IMR-90 (cell line): Measurements from ENCODE around the gene CLDN10. TPM values are rescaled to one million over a fixed set of nuclear protein-coding genes. Genes with fewer than 3 reads are reported as not detected.
A peak's percentile ranks its signal among the peaks of the same experiment; 100 is the strongest.

Experiments
- ATAC-seq: fragments of 200-7000 bp; cut with Tn5 transposase; 2 replicates; pipeline ENCODE4 v1.9.1; 2020; ENCODE audit warnings: low read depth, mild to moderate bottlenecking, moderate library complexity
- BruUV-seq: library from RNA; stranded (reverse); fragments of 400-500 nt; replicated peaks from 2 replicates; lab custom pipeline; 2021; lab: Mats Ljungman, UMichigan
- CTCF ChIA-PET: fragments of 300-600 bp; formaldehyde crosslinking; extraction: SDS; loops from one replicate; lab custom pipeline; 2021; ENCODE audit warnings: antibody characterized with exemption; lab: Yijun Ruan, JAX
- POLR2A ChIA-PET: fragments of 300-600 bp; sonication (Branson Sonifier 250); formaldehyde crosslinking; loops from one replicate; lab custom pipeline; 2022; ENCODE audit warnings: antibody characterized with exemption; ENCODE audit not compliant: unreplicated experiment; lab: Charles Lee
- DNase-seq: peaks from one replicate; pipeline ENCODE4 v3.0.0; 2013
- H2AFZ ChIP-seq: replicated peaks from 2 replicates; pipeline ENCODE3; 2013; ENCODE audit warnings: low read length, mild to moderate bottlenecking; ENCODE audit not compliant: poor library complexity
- H2AK5ac ChIP-seq: 2 replicates; pipeline ENCODE4 v1.6.1; 2013; ENCODE audit warnings: low read depth, low read length, inconsistent platforms
- H2AK9ac ChIP-seq: replicated peaks from 2 replicates; pipeline ENCODE3; 2013; ENCODE audit warnings: mild to moderate bottlenecking, low read depth, low read length, moderate library complexity; ENCODE audit not compliant: poor library complexity
- H2BK120ac ChIP-seq: 2 replicates; pipeline ENCODE4 v1.6.1; 2013; ENCODE audit warnings: low read depth, low read length, inconsistent platforms
- H2BK15ac ChIP-seq: 3 replicates; pipeline ENCODE4 v1.6.1; 2013; ENCODE audit warnings: low read depth, low read length, inconsistent platforms
- H2BK20ac ChIP-seq: 2 replicates; pipeline ENCODE4 v1.6.1; 2013; ENCODE audit warnings: low read depth, mild to moderate bottlenecking, inconsistent platforms, low read length, moderate library complexity
- H2BK5ac ChIP-seq: 2 replicates; pipeline ENCODE4 v1.6.1; 2013; ENCODE audit warnings: mild to moderate bottlenecking, low read depth, low read length, inconsistent platforms; ENCODE audit not compliant: poor library complexity, severe bottlenecking
- H3K14ac ChIP-seq: replicated peaks from 2 replicates; pipeline ENCODE4 v1.6.1; 2013; ENCODE audit warnings: low read depth, low read length, inconsistent platforms
- H3K18ac ChIP-seq: 2 replicates; pipeline ENCODE4 v1.6.1; 2013; ENCODE audit warnings: low read depth, low read length, control low read depth
- H3K23ac ChIP-seq: 2 replicates; pipeline ENCODE4 v1.6.1; 2013; ENCODE audit warnings: low read depth, low read length, inconsistent platforms
- H3K27ac ChIP-seq: 2 replicates; pipeline ENCODE4 v1.5.1; 2013; ENCODE audit warnings: mild to moderate bottlenecking, control low read depth, low read length; ENCODE audit not compliant: insufficient read depth
- H3K27me3 ChIP-seq: 2 replicates; pipeline ENCODE4 v1.6.1; 2013; ENCODE audit warnings: low read length; ENCODE audit not compliant: control insufficient read depth, insufficient read depth
- H3K36me3 ChIP-seq: 2 replicates; pipeline ENCODE4 v1.6.1; 2013; ENCODE audit warnings: low read length, mixed read lengths; ENCODE audit not compliant: control insufficient read depth, insufficient read depth
- H3K4ac ChIP-seq: 2 replicates; pipeline ENCODE4 v1.6.1; 2013; ENCODE audit warnings: low read depth, low read length, inconsistent platforms
- H3K4me1 ChIP-seq: 2 replicates; pipeline ENCODE4 v1.6.1; 2013; ENCODE audit warnings: low read length, mixed read lengths; ENCODE audit not compliant: control insufficient read depth, insufficient read depth
- H3K4me2 ChIP-seq: 2 replicates; pipeline ENCODE4 v1.6.1; 2013; ENCODE audit warnings: low read depth, mild to moderate bottlenecking, control low read depth, low read length, moderate library complexity
- H3K4me3 ChIP-seq: 2 replicates; pipeline ENCODE4 v1.5.1; 2013; ENCODE audit warnings: low read depth, mild to moderate bottlenecking, control low read depth, low read length, moderate library complexity; ENCODE audit not compliant: insufficient read depth
- H3K56ac ChIP-seq: 2 replicates; pipeline ENCODE4 v1.6.1; 2013; ENCODE audit warnings: low read length, inconsistent platforms; ENCODE audit not compliant: insufficient read depth; ENCODE audit errors: extremely low read depth
- H3K79me1 ChIP-seq, 2 experiments: 2 replicates each; pipeline ENCODE4 v1.6.1; 2013; ENCODE audit warnings: low read length in 2 of 2, inconsistent platforms in 1 of 2, low read depth in 1 of 2
- H3K9ac ChIP-seq: 2 replicates; pipeline ENCODE4 v1.6.1; 2013; ENCODE audit warnings: low read depth, low read length, control low read depth
- H3K9me1 ChIP-seq: 2 replicates; pipeline ENCODE4 v1.6.1; 2013; ENCODE audit warnings: low read length, inconsistent platforms; ENCODE audit not compliant: insufficient read depth
- H3K9me3 ChIP-seq: 2 replicates; pipeline ENCODE4 v1.6.1; 2013; ENCODE audit warnings: low read length; ENCODE audit not compliant: control insufficient read depth, insufficient read depth
- H4K20me1 ChIP-seq: 2 replicates; pipeline ENCODE4 v1.6.1; 2013; ENCODE audit warnings: low read length, inconsistent platforms; ENCODE audit not compliant: insufficient read depth
- H4K5ac ChIP-seq: 2 replicates; pipeline ENCODE4 v1.6.1; 2013; ENCODE audit warnings: mild to moderate bottlenecking, low read depth, low read length, control low read depth
- H4K8ac ChIP-seq, 2 experiments: 2 replicates each; pipeline ENCODE4 v1.6.1; 2013; ENCODE audit warnings: low read depth in 2 of 2, low read length in 2 of 2, control low read depth in 1 of 2, inconsistent platforms in 1 of 2
- H4K91ac ChIP-seq: 2 replicates; pipeline ENCODE4 v1.6.1; 2013; ENCODE audit warnings: low read depth, low read length, inconsistent platforms; ENCODE audit not compliant: insufficient read depth
- CEBPB ChIP-seq: IDR thresholded peaks from 2 replicates; pipeline ENCODE4 v1.6.1; 2012; ENCODE audit warnings: low read depth, low read length, improper control_type of control experiment
- CHD1 ChIP-seq: IDR thresholded peaks from 2 replicates; pipeline ENCODE4 v1.6.1; 2012; ENCODE audit warnings: low read depth, low read length, improper control_type of control experiment
- MAFK ChIP-seq: IDR thresholded peaks from 2 replicates; pipeline ENCODE4 v1.6.1; 2012; ENCODE audit warnings: low read depth, low read length, improper control_type of control experiment
- POLR2A ChIP-seq: IDR thresholded peaks from 2 replicates; pipeline ENCODE4 v1.6.1; 2012; ENCODE audit warnings: mild to moderate bottlenecking, low read depth, low read length
- RAD21 ChIP-seq: IDR thresholded peaks from 2 replicates; pipeline ENCODE4 v1.6.1; 2012; ENCODE audit warnings: low read length, improper control_type of control experiment
- RCOR1 ChIP-seq: IDR thresholded peaks from 2 replicates; pipeline ENCODE4 v1.6.1; 2012; ENCODE audit warnings: mild to moderate bottlenecking, low read length, improper control_type of control experiment; ENCODE audit not compliant: insufficient replicate concordance
- SMC3 ChIP-seq: fragments of 150-350 bp; IDR thresholded peaks from 2 replicates; pipeline ENCODE4 v1.6.1; 2016; ENCODE audit warnings: low read depth, mild to moderate bottlenecking, antibody characterized with exemption, low read length, moderate library complexity
- WGBS, 2 experiments: methylation state at CpG; one replicate each; pipeline versions ENCODE4 v1.1.5 to v1.1.7; 2013; ENCODE audit warnings: missing lambda C conversion rate in 2 of 2; ENCODE audit not compliant: insufficient read length in 1 of 2; ENCODE audit errors: extremely low coverage in 2 of 2; 5-methylcytosine and 5-hydroxymethylcytosine counted together
- dilution Hi-C: fragments of 300-500 bp; cut with HindIII; formaldehyde crosslinking; loops from one replicate; pipeline ENCODE4 v1.14.3; 2018; ENCODE audit warnings: low sequenced_read_pairs; ENCODE audit not compliant: unreplicated experiment
- in situ Hi-C: fragments of 300-500 bp; cut with MboI; formaldehyde crosslinking; loops from 3 replicates; pipeline ENCODE4 v1.14.3; 2019; ENCODE audit warnings: low sequenced_read_pairs, inconsistent platforms, mixed read lengths
- intact Hi-C: fragments of 100-400 bp; cut with micrococcal nuclease; formaldehyde crosslinking; loops from 2 replicates; pipeline ENCODE4 v1.10.0; 2022
- polyA plus RNA-seq, 3 experiments: library from polyadenylated mRNA; depleted of rRNA; stranded (reverse); fragments of >200 nt; gene quantifications; 2 replicates each; pipeline ENCODE4 v1.2.3, GENCODE V29; 2012; ENCODE audit warnings: low replicate concordance in 1 of 3
- total RNA-seq: library from RNA; depleted of rRNA; stranded (reverse); fragments of >200 nt; gene quantifications from 2 replicates; pipeline ENCODE4 v1.2.3, GENCODE V29; 2012
- TF ChIP-seq, protein P1 (sequence below): conservative IDR thresholded peaks from 2 replicates; pipeline ENCODE4 v1.5.1; 2012; ENCODE audit warnings: mild to moderate bottlenecking, low read depth, low read length, improper control_type of control experiment

The CLDN10 gene
- total and polyA plus RNA-seq, 2 of the 4 experiments (the other 2 are of a cell fraction): not detected

DNA sequence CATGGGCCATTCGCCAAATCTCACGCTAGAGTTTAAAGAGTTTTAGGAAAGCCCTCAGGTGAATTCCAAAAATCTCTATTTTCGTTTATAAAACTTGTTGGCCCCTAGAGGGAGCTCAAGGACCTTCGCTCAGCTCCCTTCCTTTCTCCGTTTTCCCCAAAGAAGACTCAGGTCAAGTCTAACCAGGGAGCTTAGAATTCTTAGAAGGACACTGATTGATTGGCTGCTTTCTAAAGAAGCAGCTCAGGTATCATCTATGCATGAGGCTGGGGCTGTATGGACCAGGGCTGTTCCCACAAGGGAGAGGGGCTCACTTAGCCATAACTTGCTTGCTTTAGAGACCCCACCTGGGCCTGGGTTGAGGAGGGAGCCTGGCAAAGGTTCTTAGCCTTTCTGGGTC, 71.5 kb downstream of the CLDN10 start:
- WGBS, 2 experiments: 40% methylated on average over 1 of the region's 5 CpGs; no CpG with 5 or more reads in 1 of the 2 experiments
- POLR2A ChIA-PET: no interaction called here
- H3K23ac ChIP-seq: no peak overlapping the region
- no peak overlapping the region for H3K56ac ChIP-seq
- no peak overlapping the region for H3K27ac ChIP-seq
- ATAC-seq (peak; percentile 48; the same call in 1 of the 2 replicates), DNase-seq (peak; percentile 64)
- no peak overlapping the region for H3K18ac ChIP-seq
- H3K9ac ChIP-seq: no peak overlapping the region
- no peak overlapping the region; the same call in 1 of the 2 replicates for H2AK5ac ChIP-seq
- H3K4me3 ChIP-seq: no peak overlapping the region
- no TSS peak for BruUV-seq
- dilution Hi-C loops: no loop called here
- H2BK5ac ChIP-seq: no peak overlapping the region
- peaks cover 0 to 2% of the 10 kb centered on the region in 2 experiments; a peak in 2 of 4 replicates for H3K79me1 ChIP-seq
- no peak overlapping the region for H4K5ac ChIP-seq
- TF ChIP-seq RCOR1 (no peak), CEBPB (no peak), CHD1 (no peak), MAFK (no peak), POLR2A (no peak), RAD21 (peak; percentile 83), SMC3 (peak; percentile 72)
- TF ChIP-seq, protein P1, sequence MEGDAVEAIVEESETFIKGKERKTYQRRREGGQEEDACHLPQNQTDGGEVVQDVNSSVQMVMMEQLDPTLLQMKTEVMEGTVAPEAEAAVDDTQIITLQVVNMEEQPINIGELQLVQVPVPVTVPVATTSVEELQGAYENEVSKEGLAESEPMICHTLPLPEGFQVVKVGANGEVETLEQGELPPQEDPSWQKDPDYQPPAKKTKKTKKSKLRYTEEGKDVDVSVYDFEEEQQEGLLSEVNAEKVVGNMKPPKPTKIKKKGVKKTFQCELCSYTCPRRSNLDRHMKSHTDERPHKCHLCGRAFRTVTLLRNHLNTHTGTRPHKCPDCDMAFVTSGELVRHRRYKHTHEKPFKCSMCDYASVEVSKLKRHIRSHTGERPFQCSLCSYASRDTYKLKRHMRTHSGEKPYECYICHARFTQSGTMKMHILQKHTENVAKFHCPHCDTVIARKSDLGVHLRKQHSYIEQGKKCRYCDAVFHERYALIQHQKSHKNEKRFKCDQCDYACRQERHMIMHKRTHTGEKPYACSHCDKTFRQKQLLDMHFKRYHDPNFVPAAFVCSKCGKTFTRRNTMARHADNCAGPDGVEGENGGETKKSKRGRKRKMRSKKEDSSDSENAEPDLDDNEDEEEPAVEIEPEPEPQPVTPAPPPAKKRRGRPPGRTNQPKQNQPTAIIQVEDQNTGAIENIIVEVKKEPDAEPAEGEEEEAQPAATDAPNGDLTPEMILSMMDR: peak; percentile 70
- CTCF ChIA-PET: interaction anchor here (0.5 to 1.4 kb wide), 13 partner anchors 10 to 213 kb away, joined by 3 to 14 read pairs (median 3); partner anchors contain the start of gene DZIP1
- no peak overlapping the region for H3K4ac ChIP-seq
- no peak overlapping the region for H3K14ac ChIP-seq
- H4K20me1 ChIP-seq: peaks cover 6% of the 10 kb centered on the region
- H3K4me1 ChIP-seq: peaks cover under 1% of the 10 kb centered on the region; the same call in 1 of the 2 replicates
- intact Hi-C loops: loop anchor here (1.0 kb wide), 2 partner anchors 37 to 210 kb away; no protein-coding TSS in a partner anchor
- no peak overlapping the region for H3K4me2 ChIP-seq
- H4K91ac ChIP-seq: no peak overlapping the region
- H3K9me3 ChIP-seq: no peaks in the 10 kb centered on the region; the same call in 1 of the 2 replicates
- peaks cover 42% of the 10 kb centered on the region for H3K36me3 ChIP-seq
- no peak overlapping the region for H4K8ac ChIP-seq
- H2BK120ac ChIP-seq: no peak overlapping the region
- H3K9me1 ChIP-seq: peaks cover 1% of the 10 kb centered on the region; the same call in 1 of the 2 replicates
- peak overlapping the region; percentile 4 for H2AFZ ChIP-seq
- in situ Hi-C loops: no loop called here
- H3K27me3 ChIP-seq: no peaks in the 10 kb centered on the region
- no peak overlapping the region for H2BK20ac ChIP-seq
- no peak overlapping the region for H2BK15ac ChIP-seq
- no peak overlapping the region for H2AK9ac ChIP-seq
